ENCODE data around the gene SEPSECS.
A peak's percentile ranks its signal among the peaks of the same experiment; 100 is the strongest.
"Not testable (repeated sequence)": the region's sequence is repeated elsewhere in the genome, so short reads cannot be mapped to it uniquely, and the experiment has no call there.

The SEPSECS gene

GRCh38 chr4:25096981-25097443, 63.2 kb downstream of the SEPSECS start:
- Histone ChIP-seq H3K36me3 (ENCODE audit: control insufficient read depth in 2 of 2, insufficient read depth in 2 of 2, low read length in 2 of 2) (no peaks in the 10 kb centered on the region), H3K4me1 (ENCODE audit: control insufficient read depth, insufficient read depth, low read length) (peaks cover 5% of the 10 kb centered on the region), H3K9me3 (ENCODE audit: control insufficient read depth in 2 of 2, low read length in 2 of 2) (peaks cover 0 to 8% of the 10 kb centered on the region in 2 donors), H3K27ac (ENCODE audit: low read length) (no peak overlapping the region), H3K4me3 (ENCODE audit: low read length in 2 of 2) (no peak overlapping the region), H3K27me3 (ENCODE audit: control insufficient read depth in 1 of 2, insufficient read depth in 2 of 2, low read length in 2 of 2) (no peaks in the 10 kb centered on the region), H3K9ac (ENCODE audit: low read length in 2 of 2) (no peak overlapping the region)

GRCh38 chr4:25096251-25096980, 63.8 kb downstream of the SEPSECS start:
- Histone ChIP-seq H3K4me3 (ENCODE audit: low read length in 2 of 2) (no peak overlapping the region), H3K9me3 (ENCODE audit: control insufficient read depth in 2 of 2, low read length in 2 of 2) (peaks cover 0 to 8% of the 10 kb centered on the region in 2 donors), H3K36me3 (ENCODE audit: control insufficient read depth in 2 of 2, insufficient read depth in 2 of 2, low read length in 2 of 2) (no peaks in the 10 kb centered on the region), H3K4me1 (ENCODE audit: control insufficient read depth, insufficient read depth, low read length) (peaks cover 5% of the 10 kb centered on the region), H3K27me3 (ENCODE audit: control insufficient read depth in 1 of 2, insufficient read depth in 2 of 2, low read length in 2 of 2) (no peaks in the 10 kb centered on the region), H3K27ac (ENCODE audit: low read length) (no peak overlapping the region), H3K9ac (ENCODE audit: low read length in 2 of 2) (no peak overlapping the region)

- no peaks in the 10 kb centered on the region for H3K36me3 ChIP-seq (ENCODE audit: control insufficient read depth in 2 of 2, insufficient read depth in 2 of 2, low read length in 2 of 2)
- H3K4me3 ChIP-seq (ENCODE audit: low read length in 2 of 2) = no peak overlapping the region
- no peak overlapping the region for H3K9ac ChIP-seq (ENCODE audit: low read length in 2 of 2)
- peaks cover 0 to 8% of the 10 kb centered on the region in 2 donors for H3K9me3 ChIP-seq (ENCODE audit: control insufficient read depth in 2 of 2, low read length in 2 of 2)
- no peak overlapping the region for H3K27ac ChIP-seq (ENCODE audit: low read length)
- H3K4me1 ChIP-seq (ENCODE audit: control insufficient read depth, insufficient read depth, low read length) = peaks cover 5% of the 10 kb centered on the region
- H3K27me3 ChIP-seq (ENCODE audit: control insufficient read depth in 1 of 2, insufficient read depth in 2 of 2, low read length in 2 of 2) = no peaks in the 10 kb centered on the region
Observed at GRCh38 chr4:25095837-25096236, 64.4 kb downstream of the SEPSECS start.

DNA sequence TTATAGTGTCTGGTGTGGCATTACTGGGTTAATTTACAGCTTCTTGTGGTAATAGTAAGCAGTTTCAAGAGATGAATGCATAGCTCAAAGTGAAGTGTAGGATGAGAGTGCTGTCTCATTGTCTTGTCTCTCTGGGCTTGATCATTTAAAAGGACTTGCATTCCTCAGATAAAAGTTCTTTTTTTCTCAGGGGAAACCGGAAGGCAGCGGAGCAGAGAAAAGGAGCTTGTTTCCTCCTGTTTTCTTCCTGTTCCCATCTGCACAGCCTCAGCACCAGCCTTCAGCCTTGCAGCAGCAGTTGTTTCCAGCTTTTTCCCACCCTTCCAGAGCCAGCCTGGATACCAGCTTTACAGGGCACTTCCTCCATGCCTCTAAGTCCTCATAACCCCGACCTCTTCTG, 68.1 kb downstream of the SEPSECS start:
- H3K4me1 ChIP-seq (ENCODE audit: control insufficient read depth, insufficient read depth, low read length) = peaks cover 22% of the 10 kb centered on the region
- peaks cover 0 to 8% of the 10 kb centered on the region in 2 donors for H3K9me3 ChIP-seq (ENCODE audit: control insufficient read depth in 2 of 2, low read length in 2 of 2)
- no peaks in the 10 kb centered on the region for H3K27me3 ChIP-seq (ENCODE audit: control insufficient read depth in 1 of 2, insufficient read depth in 2 of 2, low read length in 2 of 2)
- H3K4me3 ChIP-seq (ENCODE audit: low read length in 2 of 2) = no peak overlapping the region
- no peak overlapping the region for H3K9ac ChIP-seq (ENCODE audit: low read length in 2 of 2)
- H3K27ac ChIP-seq (ENCODE audit: low read length) = no peak overlapping the region
- no peaks in the 10 kb centered on the region for H3K36me3 ChIP-seq (ENCODE audit: control insufficient read depth in 2 of 2, insufficient read depth in 2 of 2, low read length in 2 of 2)

DNA sequence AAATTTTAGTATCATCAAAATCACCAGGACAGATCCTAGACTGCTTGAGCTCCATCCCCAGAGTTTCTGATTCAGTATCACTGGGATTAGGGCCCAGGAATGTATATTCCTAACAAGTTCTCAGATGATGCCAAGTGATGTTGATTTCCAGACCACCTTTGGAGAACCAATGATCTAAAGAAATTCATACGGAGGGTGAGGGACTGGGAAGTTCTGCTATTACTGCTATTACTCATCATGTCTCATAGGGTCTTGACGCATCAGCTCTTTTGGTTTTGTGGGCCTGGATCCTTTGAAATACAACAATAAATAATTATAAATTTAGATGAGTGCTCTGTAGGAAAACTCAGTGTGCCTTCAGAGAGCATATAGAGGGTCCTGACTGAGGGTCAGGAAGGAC, 69.7 kb downstream of the SEPSECS start:
- Histone ChIP-seq H3K27ac (ENCODE audit: low read length) (no peak overlapping the region), H3K4me3 (ENCODE audit: low read length in 2 of 2) (no peak overlapping the region), H3K9ac (ENCODE audit: low read length in 2 of 2) (no peak overlapping the region), H3K36me3 (ENCODE audit: control insufficient read depth in 2 of 2, insufficient read depth in 2 of 2, low read length in 2 of 2) (no peaks in the 10 kb centered on the region), H3K4me1 (ENCODE audit: control insufficient read depth, insufficient read depth, low read length) (peaks cover 36% of the 10 kb centered on the region), H3K27me3 (ENCODE audit: control insufficient read depth in 1 of 2, insufficient read depth in 2 of 2, low read length in 2 of 2) (no peaks in the 10 kb centered on the region), H3K9me3 (ENCODE audit: control insufficient read depth in 2 of 2, low read length in 2 of 2) (peaks cover 0 to 8% of the 10 kb centered on the region in 2 donors)

- Histone ChIP-seq H3K27ac (ENCODE audit: low read length) (no peak overlapping the region), H3K4me3 (ENCODE audit: low read length in 2 of 2) (peak overlapping the region in 1 of 2 donors; percentile 71), H3K9ac (ENCODE audit: low read length in 2 of 2) (no peak overlapping the region), H3K36me3 (ENCODE audit: control insufficient read depth in 2 of 2, insufficient read depth in 2 of 2, low read length in 2 of 2) (no peaks in the 10 kb centered on the region), H3K27me3 (ENCODE audit: control insufficient read depth in 1 of 2, insufficient read depth in 2 of 2, low read length in 2 of 2) (no peaks in the 10 kb centered on the region), H3K4me1 (ENCODE audit: control insufficient read depth, insufficient read depth, low read length) (peaks cover 44% of the 10 kb centered on the region), H3K9me3 (ENCODE audit: control insufficient read depth in 2 of 2, low read length in 2 of 2) (peaks cover 0 to 8% of the 10 kb centered on the region in 2 donors)
Observed at GRCh38 chr4:25089051-25089763, 71.0 kb downstream of the SEPSECS start.

- no peak overlapping the region for H3K27ac ChIP-seq (ENCODE audit: low read length)
Observed at GRCh38 chr4:25088093-25088952, 71.9 kb downstream of the SEPSECS start.

DNA sequence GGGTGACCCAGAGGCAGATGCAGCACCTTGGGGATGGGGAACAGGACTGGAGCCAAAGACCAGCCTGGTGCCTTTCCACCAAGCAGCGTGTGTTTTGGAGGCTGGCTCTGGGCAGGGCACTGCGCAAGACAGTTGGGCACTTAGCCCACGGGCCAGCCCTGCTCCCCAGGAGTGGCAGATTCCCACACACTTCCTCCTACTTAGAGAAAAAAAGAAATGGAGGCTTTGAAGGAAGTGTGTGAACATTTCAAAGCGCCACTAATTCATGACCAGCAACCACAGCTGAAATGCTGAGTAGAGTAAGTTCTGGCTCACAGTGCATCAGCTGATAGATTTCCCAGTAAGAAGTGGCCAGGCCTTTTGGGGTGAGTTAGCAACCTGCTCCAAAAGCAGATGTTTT, 74.6 kb downstream of the SEPSECS start:
- no peaks in the 10 kb centered on the region for H3K36me3 ChIP-seq (ENCODE audit: control insufficient read depth in 2 of 2, insufficient read depth in 2 of 2, low read length in 2 of 2)
- H3K27ac ChIP-seq (ENCODE audit: low read length) = peak overlapping the region; percentile 37
- no peak overlapping the region for H3K9ac ChIP-seq (ENCODE audit: low read length in 2 of 2)
- no peaks in the 10 kb centered on the region for H3K27me3 ChIP-seq (ENCODE audit: control insufficient read depth in 1 of 2, insufficient read depth in 2 of 2, low read length in 2 of 2)
- peaks cover 44% of the 10 kb centered on the region for H3K4me1 ChIP-seq (ENCODE audit: control insufficient read depth, insufficient read depth, low read length)
- H3K4me3 ChIP-seq (ENCODE audit: low read length in 2 of 2) = no peak overlapping the region
- H3K9me3 ChIP-seq (ENCODE audit: control insufficient read depth in 2 of 2, low read length in 2 of 2) = no peaks in the 10 kb centered on the region

More at GRCh38 chr4:25088093-25088952, 71.9 kb downstream of the SEPSECS start:
- Histone ChIP-seq H3K36me3 (ENCODE audit: control insufficient read depth in 2 of 2, insufficient read depth in 2 of 2, low read length in 2 of 2) (no peaks in the 10 kb centered on the region), H3K4me1 (ENCODE audit: control insufficient read depth, insufficient read depth, low read length) (peaks cover 44% of the 10 kb centered on the region), H3K4me3 (ENCODE audit: low read length in 2 of 2) (peak overlapping the region; percentile 47 to 71), H3K9ac (ENCODE audit: low read length in 2 of 2) (no peak overlapping the region), H3K9me3 (ENCODE audit: control insufficient read depth in 2 of 2, low read length in 2 of 2) (peaks cover 0 to under 1% of the 10 kb centered on the region in 2 donors), H3K27me3 (ENCODE audit: control insufficient read depth in 1 of 2, insufficient read depth in 2 of 2, low read length in 2 of 2) (no peaks in the 10 kb centered on the region)

DNA sequence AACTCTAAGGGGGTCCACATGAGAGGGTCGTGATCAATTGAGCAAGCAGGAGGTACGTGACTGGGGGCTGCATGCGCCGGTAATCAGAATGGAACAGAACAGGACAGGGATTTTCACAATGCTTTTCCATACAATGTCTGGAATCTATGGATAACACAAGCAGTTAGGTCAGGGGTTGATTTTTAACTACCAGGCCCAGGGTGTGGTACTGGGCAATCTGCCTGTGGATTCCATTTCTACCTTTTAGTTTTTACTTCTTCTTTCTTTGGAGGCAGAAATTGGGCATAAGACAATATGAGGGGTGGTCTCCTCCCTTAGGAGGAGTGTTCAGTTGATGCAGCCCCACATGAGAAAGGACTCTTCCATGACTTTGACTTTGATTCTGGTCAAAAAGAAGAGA, 76.8 kb downstream of the SEPSECS start:
- H3K4me1 ChIP-seq (ENCODE audit: control insufficient read depth, insufficient read depth, low read length) = peaks cover 34% of the 10 kb centered on the region
- H3K27ac ChIP-seq (ENCODE audit: low read length); H3K9me3 ChIP-seq (ENCODE audit: control insufficient read depth in 2 of 2, low read length in 2 of 2); H3K9ac ChIP-seq (ENCODE audit: low read length in 2 of 2); H3K27me3 ChIP-seq (ENCODE audit: control insufficient read depth in 1 of 2, insufficient read depth in 2 of 2, low read length in 2 of 2); H3K4me3 ChIP-seq (ENCODE audit: low read length in 2 of 2); H3K36me3 ChIP-seq (ENCODE audit: control insufficient read depth in 2 of 2, insufficient read depth in 2 of 2, low read length in 2 of 2): not testable (repeated sequence)

DNA sequence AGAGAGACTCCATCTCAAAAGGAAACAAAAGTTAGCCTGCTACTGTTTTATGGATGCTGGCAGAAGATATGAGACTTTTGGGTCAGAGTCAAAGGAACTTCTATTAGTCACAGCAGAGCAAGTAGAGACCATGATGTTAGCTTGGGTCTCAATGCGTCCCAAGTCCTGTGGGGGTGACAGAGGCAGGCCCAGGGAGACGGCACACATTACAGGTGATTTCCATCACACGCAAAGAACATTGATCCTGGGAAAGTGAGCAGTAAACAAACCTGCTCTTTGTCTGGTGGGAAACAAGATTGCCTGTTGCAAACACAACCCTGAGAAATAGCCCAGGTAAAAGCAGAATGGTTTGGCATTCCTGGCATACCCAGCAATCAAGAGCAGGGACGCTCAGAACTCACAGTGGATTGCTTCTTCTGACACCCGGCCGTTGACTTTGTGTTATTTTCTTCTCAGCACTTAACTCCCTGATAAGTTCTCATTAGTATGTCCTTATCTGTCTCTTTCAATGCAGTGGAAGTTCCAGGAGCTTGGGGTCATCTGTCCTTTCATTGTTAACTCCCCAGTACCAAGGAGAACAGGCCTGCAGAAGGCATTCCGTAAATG, 78.3 kb downstream of the SEPSECS start:
- Histone ChIP-seq H3K9ac (ENCODE audit: low read length in 2 of 2) (no peak overlapping the region), H3K27ac (ENCODE audit: low read length) (no peak overlapping the region), H3K27me3 (ENCODE audit: control insufficient read depth in 1 of 2, insufficient read depth in 2 of 2, low read length in 2 of 2) (no peaks in the 10 kb centered on the region), H3K4me3 (ENCODE audit: low read length in 2 of 2) (no peak overlapping the region), H3K4me1 (ENCODE audit: control insufficient read depth, insufficient read depth, low read length) (peaks cover 20% of the 10 kb centered on the region), H3K36me3 (ENCODE audit: control insufficient read depth in 2 of 2, insufficient read depth in 2 of 2, low read length in 2 of 2) (no peaks in the 10 kb centered on the region), H3K9me3 (ENCODE audit: control insufficient read depth in 2 of 2, low read length in 2 of 2) (no peaks in the 10 kb centered on the region)

Data from stomach smooth muscle (tissue), 2 donors.